Vagina (tissue), 2 donors: ENCODE measurements around the gene FRMD6. TPM values are rescaled to one million over a fixed set of nuclear protein-coding genes. Genes with fewer than 3 reads are reported as not detected.

Experiments used
- DNase-seq, 2 donors: peaks; one replicate each; pipeline ENCODE4 v3.0.0-alpha.2; 2017; ENCODE audit errors: extremely low spot score in 2 of 2
- H3K27ac ChIP-seq: fragments of 200-600 bp; sonication (generic); one replicate; pipeline ENCODE4 v1.5.1; 2019
- H3K27me3 ChIP-seq: fragments of 200-600 bp; sonication (generic); one replicate; pipeline ENCODE4 v1.5.1; 2019
- H3K36me3 ChIP-seq, 2 donors: fragments of 200-600 bp; sonication (generic); one replicate each; pipeline ENCODE4 v1.5.1; 2017 to 2019
- H3K4me1 ChIP-seq: fragments of 200-600 bp; sonication (generic); one replicate; pipeline ENCODE4 v1.5.1; 2019
- H3K4me3 ChIP-seq, 2 donors: fragments of 200-600 bp; sonication (generic); 1 replicate in 1 of 2; 2 replicates in 1 of 2; pipeline ENCODE4 v1.5.1; 2016 to 2019
- H3K9me3 ChIP-seq: fragments of 200-600 bp; sonication (generic); one replicate; pipeline ENCODE4 v1.5.1; 2019
- POLR2A ChIP-seq, 2 donors: fragments of 450-650 bp; IDR thresholded peaks; one replicate each; pipeline ENCODE4 v1.6.1; 2017; ENCODE audit warnings: antibody characterized with exemption in 2 of 2, mild to moderate bottlenecking in 2 of 2, moderate library complexity in 2 of 2
- POLR2AphosphoS5 ChIP-seq, 2 donors: sonication (generic); formaldehyde crosslinking; IDR thresholded peaks; one replicate each; pipeline ENCODE4 v1.9.0; 2017; ENCODE audit warnings: antibody characterized with exemption in 2 of 2, mild to moderate bottlenecking in 2 of 2, low read depth in 1 of 2; ENCODE audit not compliant: insufficient read depth in 1 of 2
- intact Hi-C: fragments of 100-400 bp; cut with DNase I; formaldehyde crosslinking; loops from one replicate; pipeline ENCODE4 v1.15.1; 2023
- total RNA-seq: library from RNA; depleted of rRNA; stranded (reverse); fragments of >200 nt; gene quantifications from one replicate; pipeline ENCODE4 v1.2.3, GENCODE V29; 2016
- TF ChIP-seq, protein P1 (sequence below), 3 experiments: fragments of 450-650 bp in 2 of 3; fragments of 200-600 bp in 1 of 3; sonication (generic) in 1 of 3; IDR thresholded peaks; one replicate each; pipeline ENCODE4 v1.5.1; 2017 to 2019; ENCODE audit warnings: antibody characterized with exemption in 3 of 3, mild to moderate bottlenecking in 2 of 3, moderate library complexity in 2 of 3

Gene FRMD6
- total RNA-seq, 1 donor from 2014 or later = 114 TPM

DNA sequence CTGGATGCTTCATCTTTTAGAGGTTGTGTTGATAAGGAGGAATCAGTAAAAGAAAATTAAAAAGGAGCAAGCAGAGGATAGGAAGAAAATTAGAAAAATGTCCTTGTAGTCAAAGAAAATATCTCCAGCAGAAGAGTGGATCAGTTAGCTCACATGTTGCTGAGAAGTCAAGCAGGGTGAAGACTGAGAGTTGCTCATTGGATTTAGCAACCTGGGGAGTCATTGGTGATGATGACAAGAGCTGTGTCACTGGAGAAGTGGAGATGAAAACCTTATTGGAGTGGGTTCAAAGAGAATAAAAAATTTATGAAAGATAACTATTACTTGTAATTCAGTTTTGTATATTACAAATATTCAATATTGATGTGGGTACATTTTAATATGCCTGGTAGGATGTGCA is 9.8 kb downstream of the FRMD6 start:
- Histone ChIP-seq H3K4me3 (no peak overlapping the region), H3K36me3 (no peaks in the 10 kb centered on the region), H3K9me3 (no peaks in the 10 kb centered on the region), H3K27ac (no peak overlapping the region), H3K4me1 (peaks cover 35% of the 10 kb centered on the region), H3K27me3 (no peaks in the 10 kb centered on the region)
- DNase-seq = no peak
- intact Hi-C loops = no loop called here
- TF ChIP-seq, protein P1, sequence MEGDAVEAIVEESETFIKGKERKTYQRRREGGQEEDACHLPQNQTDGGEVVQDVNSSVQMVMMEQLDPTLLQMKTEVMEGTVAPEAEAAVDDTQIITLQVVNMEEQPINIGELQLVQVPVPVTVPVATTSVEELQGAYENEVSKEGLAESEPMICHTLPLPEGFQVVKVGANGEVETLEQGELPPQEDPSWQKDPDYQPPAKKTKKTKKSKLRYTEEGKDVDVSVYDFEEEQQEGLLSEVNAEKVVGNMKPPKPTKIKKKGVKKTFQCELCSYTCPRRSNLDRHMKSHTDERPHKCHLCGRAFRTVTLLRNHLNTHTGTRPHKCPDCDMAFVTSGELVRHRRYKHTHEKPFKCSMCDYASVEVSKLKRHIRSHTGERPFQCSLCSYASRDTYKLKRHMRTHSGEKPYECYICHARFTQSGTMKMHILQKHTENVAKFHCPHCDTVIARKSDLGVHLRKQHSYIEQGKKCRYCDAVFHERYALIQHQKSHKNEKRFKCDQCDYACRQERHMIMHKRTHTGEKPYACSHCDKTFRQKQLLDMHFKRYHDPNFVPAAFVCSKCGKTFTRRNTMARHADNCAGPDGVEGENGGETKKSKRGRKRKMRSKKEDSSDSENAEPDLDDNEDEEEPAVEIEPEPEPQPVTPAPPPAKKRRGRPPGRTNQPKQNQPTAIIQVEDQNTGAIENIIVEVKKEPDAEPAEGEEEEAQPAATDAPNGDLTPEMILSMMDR (IDR thresholded peaks at IDR 0.05) = no peak
- TF ChIP-seq POLR2AphosphoS5 (IDR thresholded peaks at IDR 0.05; ENCODE audit: insufficient read depth in 1 of 2, low read depth in 1 of 2) (no peak), POLR2A (IDR thresholded peaks at IDR 0.05) (no peak)

GRCh38 chr14:51663783-51664326 is 12.1 kb downstream of the FRMD6 start:
- intact Hi-C loops = no loop called here
- H3K27ac ChIP-seq = no peak overlapping the region
- TF ChIP-seq, protein P1 (IDR thresholded peaks at IDR 0.05) = no peak
- TF ChIP-seq POLR2A (IDR thresholded peaks at IDR 0.05) (no peak), POLR2AphosphoS5 (IDR thresholded peaks at IDR 0.05; ENCODE audit: insufficient read depth in 1 of 2, low read depth in 1 of 2) (no peak)

GRCh38 chr14:51666070-51666469 is 14.4 kb downstream of the FRMD6 start:
- peaks cover 9% of the 10 kb centered on the region for H3K4me1 ChIP-seq
- no peaks in the 10 kb centered on the region for H3K36me3 ChIP-seq
- TF ChIP-seq, protein P1 (IDR thresholded peaks at IDR 0.05) = no peak
- intact Hi-C loops = no loop called here
- no peak overlapping the region for H3K4me3 ChIP-seq
- H3K27ac ChIP-seq = no peak overlapping the region
- no peaks in the 10 kb centered on the region for H3K27me3 ChIP-seq
- DNase-seq = no peak
- H3K9me3 ChIP-seq = no peaks in the 10 kb centered on the region

More at GRCh38 chr14:51663783-51664326, 12.1 kb downstream of the FRMD6 start:
- no peaks in the 10 kb centered on the region for H3K27me3 ChIP-seq
- no peak overlapping the region for H3K4me3 ChIP-seq
- peaks cover 24% of the 10 kb centered on the region for H3K4me1 ChIP-seq
- no peak for DNase-seq
- H3K9me3 ChIP-seq = no peaks in the 10 kb centered on the region
- H3K36me3 ChIP-seq = no peaks in the 10 kb centered on the region

DNA sequence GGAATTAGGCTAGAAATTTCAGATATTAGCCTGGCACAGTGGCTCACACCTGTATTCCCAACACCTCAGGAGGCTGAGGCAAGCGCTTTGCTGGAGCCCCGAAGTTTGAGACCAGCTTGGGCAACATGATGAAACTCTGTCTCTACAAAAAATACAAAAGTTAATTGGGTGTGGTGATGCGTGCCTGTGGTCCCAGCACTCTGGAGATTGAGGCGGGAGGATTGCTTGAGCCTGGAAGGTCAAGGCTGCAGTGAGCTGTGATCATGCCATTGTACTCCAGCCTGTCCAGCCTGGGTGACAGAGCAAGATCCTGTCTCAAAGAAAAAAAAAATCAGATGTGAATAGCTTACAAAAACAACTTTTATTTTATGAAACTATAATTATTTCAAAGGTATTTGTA is 15.1 kb downstream of the FRMD6 start:
- Histone ChIP-seq H3K9me3 (no peaks in the 10 kb centered on the region), H3K27me3 (no peaks in the 10 kb centered on the region), H3K36me3 (no peaks in the 10 kb centered on the region), H3K27ac (no peak overlapping the region), H3K4me3 (no peak overlapping the region), H3K4me1 (peaks cover 9% of the 10 kb centered on the region)
- DNase-seq = no peak
- TF ChIP-seq POLR2AphosphoS5 (IDR thresholded peaks at IDR 0.05; ENCODE audit: insufficient read depth in 1 of 2, low read depth in 1 of 2) (no peak), POLR2A (IDR thresholded peaks at IDR 0.05) (no peak)
- TF ChIP-seq, protein P1 (IDR thresholded peaks at IDR 0.05) = no peak
- intact Hi-C loops = no loop called here

DNA sequence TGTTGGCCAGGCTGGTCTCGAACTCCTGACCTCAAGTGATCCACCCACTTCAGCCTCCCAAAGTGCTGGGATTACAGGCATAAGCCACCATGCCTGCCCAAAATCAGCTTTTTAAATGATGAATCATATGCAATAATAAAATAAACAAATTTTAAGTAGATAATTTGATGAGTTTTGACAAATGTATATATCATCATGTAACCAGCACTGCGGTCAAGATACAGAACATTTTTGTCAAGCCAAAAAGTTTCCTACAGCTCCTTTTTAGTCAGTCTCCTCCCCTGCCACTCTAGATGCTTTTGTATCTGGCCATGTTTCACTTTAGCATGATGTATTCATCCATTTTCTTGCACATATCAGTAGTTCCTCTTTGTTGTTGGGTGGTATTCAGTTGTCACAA is 17.2 kb downstream of the FRMD6 start:
- H3K27me3 ChIP-seq = no peaks in the 10 kb centered on the region
- H3K4me1 ChIP-seq = peaks cover 9% of the 10 kb centered on the region
- TF ChIP-seq, protein P1 (IDR thresholded peaks at IDR 0.05) = no peak
- no peak for TF ChIP-seq POLR2AphosphoS5 (IDR thresholded peaks at IDR 0.05; ENCODE audit: insufficient read depth in 1 of 2, low read depth in 1 of 2)
- no peak for TF ChIP-seq POLR2A (IDR thresholded peaks at IDR 0.05)
- no peak overlapping the region for H3K4me3 ChIP-seq
- intact Hi-C loops = no loop called here
- H3K27ac ChIP-seq = no peak overlapping the region
- DNase-seq = no peak
- no peaks in the 10 kb centered on the region for H3K9me3 ChIP-seq
- H3K36me3 ChIP-seq = no peaks in the 10 kb centered on the region
